Mammary epithelial cell (primary cell): ENCODE results near the gene ANK3.

Experiments
- CTCF ChIP-seq, 2 donors: IDR thresholded peaks in 1 of 2; conservative IDR thresholded peaks in 1 of 2; 2 replicates each; pipeline ENCODE4 v1.5.1; 2011 to 2012; ENCODE audit warnings: inconsistent platforms in 2 of 2, low read length in 2 of 2, mild to moderate bottlenecking in 2 of 2, control low read depth in 1 of 2, low read depth in 1 of 2; ENCODE audit not compliant: insufficient read depth in 1 of 2; ENCODE audit errors: extremely low read depth in 1 of 2
- EZH2 ChIP-seq: IDR thresholded peaks from 2 replicates; pipeline ENCODE4 v1.6.1; 2012; ENCODE audit warnings: low read length, inconsistent platforms, borderline replicate concordance

DNA sequence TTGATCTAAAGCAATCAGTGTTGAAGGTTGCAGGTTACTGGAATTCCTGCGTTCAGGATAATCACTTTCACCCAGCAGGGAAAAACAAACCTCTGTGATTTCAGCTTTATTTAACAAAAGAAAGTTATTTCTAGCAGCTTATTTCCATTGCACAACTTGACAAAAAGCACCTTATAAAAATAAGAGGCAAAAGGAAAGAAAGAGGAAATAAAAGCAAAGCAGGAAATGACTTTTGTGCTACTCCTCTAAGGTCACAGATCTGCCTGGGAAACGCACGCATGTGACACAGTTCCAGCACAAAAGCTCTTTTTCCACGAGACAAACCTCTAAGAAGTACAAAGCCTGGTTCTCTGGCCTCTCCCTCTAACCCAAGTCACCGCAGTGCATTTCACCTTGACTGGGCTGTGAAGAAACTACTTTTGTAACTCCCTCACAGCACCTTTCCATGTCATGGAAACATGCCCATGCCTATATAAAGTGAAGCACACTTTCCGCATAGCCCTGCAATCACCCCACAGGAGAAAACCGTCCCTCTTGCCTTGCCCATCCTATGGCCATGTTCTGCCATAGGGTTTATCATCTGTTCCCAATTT, 870 bp downstream of the ANK3 start:
- TF ChIP-seq CTCF (conservative IDR thresholded peaks at IDR 0.05 in 1 of 2, IDR thresholded peaks at IDR 0.05 in 1 of 2; ENCODE audit: extremely low read depth in 1 of 2, insufficient read depth in 1 of 2, low read depth in 1 of 2, low read length in 2 of 2): no peak
- no peak for TF ChIP-seq EZH2
